NCI-H2107 treated with DMSO at 0.1 percent for 48 hours (cell line): ENCODE results near the gene UNC5C.

Experiments used
- DNase-seq: peaks from one replicate; lab custom pipeline; 2025; ENCODE audit not compliant: unreplicated experiment; lab: John Stamatoyannopoulos, UW

UNC5C gene

DNA sequence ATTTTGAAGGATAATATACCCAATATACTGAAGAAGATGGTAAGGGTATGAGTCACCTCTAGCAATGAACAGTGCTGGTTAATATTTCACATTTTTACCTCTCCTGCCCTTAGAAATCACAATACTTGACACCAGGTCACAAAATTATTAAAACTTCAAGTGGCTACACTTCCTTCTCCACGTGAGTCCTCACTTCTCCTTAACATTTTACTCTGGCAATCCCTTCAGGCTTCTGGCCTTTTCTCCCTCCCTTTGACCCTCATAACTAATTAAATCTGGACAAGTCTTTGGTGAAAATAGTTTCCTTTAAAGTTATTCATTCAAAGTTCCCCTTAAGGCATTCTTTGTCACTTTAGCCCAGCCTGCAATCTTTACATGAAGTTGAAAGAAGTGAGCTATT, 190.4 kb downstream of the UNC5C start:
- DNase-seq, result no peak

DNA sequence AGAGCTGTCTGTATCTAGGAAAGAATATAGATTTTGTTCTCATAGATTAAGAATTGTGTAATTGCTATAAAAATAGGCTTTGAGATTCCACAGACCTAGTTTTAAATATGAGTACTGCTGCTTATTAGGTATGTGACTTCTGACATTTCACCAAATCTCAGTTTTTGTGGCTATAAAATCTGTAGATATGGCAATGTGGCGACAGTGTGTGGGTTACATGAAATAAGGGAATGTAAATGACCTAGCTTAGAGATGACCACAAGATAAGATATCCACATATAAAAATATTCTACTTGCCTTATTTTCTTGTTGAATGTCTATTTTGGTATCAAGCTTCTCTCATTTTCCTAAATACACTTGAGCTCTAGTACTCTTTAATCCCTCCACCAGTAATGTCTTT, 193.8 kb downstream of the UNC5C start:
- no peak for DNase-seq

GRCh38 chr4:95348418-95348817, 200.4 kb downstream of the UNC5C start:
- DNase-seq, result no peak

- DNase-seq, result no peak
These were observed 205.5 kb downstream of the UNC5C start for GRCh38 chr4:95343235-95343634.

DNA sequence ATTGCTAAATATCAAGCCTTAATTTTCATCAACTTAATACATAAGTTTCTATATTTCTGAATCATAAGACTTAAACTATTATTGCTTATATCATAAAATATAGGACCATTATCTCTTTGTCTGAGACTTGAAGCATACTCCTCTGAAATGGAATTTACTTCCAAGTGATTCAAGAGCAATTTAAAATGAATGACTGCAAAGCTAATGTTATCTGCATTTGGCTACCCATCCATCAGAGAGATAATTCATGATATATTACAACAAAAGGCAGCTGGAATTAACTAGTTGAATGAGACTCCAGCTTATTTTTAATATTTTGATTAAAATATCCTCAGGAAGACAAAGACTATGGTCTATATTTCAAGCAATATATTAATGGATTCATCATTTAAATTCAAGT, 208.6 kb downstream of the UNC5C start:
- DNase-seq, result no peak

DNA sequence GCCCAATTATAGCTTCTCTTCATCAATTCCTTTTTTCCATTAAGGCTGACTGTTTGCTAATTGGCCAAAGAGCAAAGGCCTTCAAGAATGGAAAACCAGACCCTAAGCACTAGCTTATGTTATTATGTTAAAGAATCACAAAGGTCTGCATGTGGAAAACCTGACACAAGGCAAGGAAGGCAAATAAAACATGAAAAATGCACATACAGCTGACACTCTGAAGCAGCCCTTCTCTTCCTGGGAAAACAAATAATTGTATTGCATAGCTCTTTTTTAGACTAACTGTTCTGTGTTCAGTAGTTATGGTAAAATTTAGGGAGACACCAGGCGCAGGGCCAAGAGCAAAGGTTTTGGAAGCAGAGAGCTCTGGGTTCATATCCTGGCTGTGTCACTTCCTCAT, 223.1 kb downstream of the UNC5C start:
- DNase-seq, result no peak

GRCh38 chr4:95319169-95319568, 229.6 kb downstream of the UNC5C start:
- no peak for DNase-seq

DNA sequence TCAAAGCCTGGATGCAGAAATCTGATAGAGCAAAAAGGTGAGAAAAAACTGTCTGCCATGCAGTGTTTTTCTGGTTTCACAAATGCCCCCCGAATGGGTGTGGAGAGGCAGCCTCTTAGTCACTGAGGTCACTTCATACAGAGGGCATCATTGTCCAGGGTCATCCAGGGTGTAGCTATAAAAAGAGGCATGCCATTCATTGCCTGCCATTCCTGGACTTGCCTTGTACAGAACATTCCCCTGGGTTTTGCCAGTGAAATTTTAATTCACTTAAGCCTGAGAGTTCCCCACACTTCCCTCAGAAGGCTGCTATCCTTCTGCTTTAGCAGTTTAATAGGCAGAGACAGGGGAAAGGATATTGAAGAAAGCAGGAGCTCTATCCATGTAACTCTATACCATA, 230.3 kb downstream of the UNC5C start:
- DNase-seq, result no peak

DNA sequence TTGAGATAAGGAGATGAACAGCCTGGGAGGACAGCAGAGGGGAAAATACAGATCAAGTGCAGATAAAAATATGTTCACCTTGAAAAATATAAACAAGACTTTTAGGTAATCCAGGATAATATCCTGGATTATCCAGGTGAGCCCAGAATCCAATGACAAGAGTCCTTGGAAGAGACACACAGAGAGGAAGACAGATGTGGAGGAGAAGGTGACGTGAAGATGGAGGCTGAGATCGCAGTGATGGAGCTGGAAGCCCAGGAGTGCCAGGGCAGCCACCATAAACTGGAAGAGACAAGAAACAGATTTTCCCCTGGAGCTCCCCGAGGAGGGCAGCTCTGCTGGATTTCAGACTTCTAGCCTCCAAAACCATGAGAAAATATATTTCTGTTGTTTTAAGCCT, 230.7 kb downstream of the UNC5C start:
- DNase-seq, result no peak

GRCh38 chr4:95317085-95317793, 231.5 kb downstream of the UNC5C start:
- no peak for DNase-seq

DNA sequence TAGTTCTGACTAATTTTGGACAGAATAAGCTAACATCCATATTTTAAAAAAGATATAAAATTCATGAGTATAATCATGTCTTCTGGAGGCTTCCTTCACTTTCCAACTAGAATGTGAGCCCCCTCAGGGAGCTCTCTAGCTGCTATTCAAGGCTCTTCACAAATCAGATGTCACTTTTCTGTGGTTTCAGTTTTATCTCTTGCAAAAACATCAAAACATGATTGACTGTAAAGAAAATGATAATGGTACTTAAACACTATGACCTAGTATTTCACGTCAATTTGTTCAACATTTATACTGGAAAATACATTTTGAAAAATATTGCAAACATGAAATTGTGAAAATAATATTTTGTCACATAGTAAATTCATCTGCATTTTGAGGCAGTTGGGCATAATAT, 234.2 kb downstream of the UNC5C start:
- DNase-seq, result no peak

- DNase-seq, result no peak
These were observed 243.9 kb downstream of the UNC5C start for GRCh38 chr4:95304898-95305297.

GRCh38 chr4:95300304-95300703, 248.5 kb downstream of the UNC5C start:
- DNase-seq, result no peak

- no peak for DNase-seq
These were observed 252.7 kb downstream of the UNC5C start for GRCh38 chr4:95296052-95296451.

- DNase-seq, result no peak
These were observed 253.6 kb downstream of the UNC5C start for GRCh38 chr4:95295157-95295556.

GRCh38 chr4:95294321-95294720, 254.5 kb downstream of the UNC5C start:
- DNase-seq, result no peak

GRCh38 chr4:95293014-95293413, 255.8 kb downstream of the UNC5C start:
- DNase-seq, result no peak

DNA sequence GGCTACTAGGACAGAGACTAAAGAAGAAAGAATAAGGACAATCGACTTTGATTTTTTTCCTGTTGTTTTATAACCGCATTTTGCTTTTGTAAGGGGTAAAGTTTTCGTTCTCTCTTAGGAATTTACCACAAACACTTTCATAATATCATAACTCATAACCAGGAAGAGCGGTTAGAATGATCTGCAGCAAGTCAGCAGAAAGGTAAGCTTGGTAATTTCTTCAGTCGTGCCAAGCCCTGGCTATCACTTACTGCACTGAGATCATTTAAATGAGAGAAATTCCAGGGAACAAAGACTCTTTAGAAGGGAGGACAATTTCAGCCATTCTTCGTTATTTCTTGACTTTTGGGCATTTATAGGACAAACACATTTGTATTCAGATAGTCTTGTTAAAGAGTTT, 258.1 kb downstream of the UNC5C start:
- DNase-seq, result no peak

DNA sequence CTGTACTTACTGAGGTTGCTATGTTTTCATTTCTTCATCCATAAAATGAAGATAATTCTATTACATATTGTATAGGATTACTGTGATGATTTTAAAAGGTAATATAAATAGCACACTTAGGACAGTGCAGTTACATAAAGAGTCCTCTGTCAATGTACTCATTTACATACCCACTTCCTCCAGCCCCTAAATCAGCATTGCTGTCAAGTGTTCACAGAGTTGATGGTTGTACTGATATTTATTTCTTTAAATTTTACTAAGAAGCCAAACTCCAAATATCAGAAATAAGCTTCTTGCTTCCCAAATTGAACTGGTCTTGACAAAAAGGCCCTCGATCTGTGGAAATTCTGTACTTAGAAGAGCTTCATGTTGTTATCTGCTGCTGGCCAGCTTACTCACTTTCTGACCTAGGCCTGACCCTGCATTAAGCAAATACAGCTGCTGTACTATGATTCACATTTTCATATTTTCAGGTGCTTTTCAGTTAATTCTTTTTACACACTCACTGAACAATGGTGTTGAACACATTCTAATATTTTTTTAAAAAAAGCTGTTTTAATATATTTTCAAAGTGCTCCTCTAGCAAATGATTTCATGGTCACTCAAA, 259.6 kb downstream of the UNC5C start:
- no peak for DNase-seq

- no peak for DNase-seq
These were observed 260.2 kb downstream of the UNC5C start for GRCh38 chr4:95288552-95288951.

GRCh38 chr4:95285797-95286196, 263.0 kb downstream of the UNC5C start:
- DNase-seq, result no peak

DNA sequence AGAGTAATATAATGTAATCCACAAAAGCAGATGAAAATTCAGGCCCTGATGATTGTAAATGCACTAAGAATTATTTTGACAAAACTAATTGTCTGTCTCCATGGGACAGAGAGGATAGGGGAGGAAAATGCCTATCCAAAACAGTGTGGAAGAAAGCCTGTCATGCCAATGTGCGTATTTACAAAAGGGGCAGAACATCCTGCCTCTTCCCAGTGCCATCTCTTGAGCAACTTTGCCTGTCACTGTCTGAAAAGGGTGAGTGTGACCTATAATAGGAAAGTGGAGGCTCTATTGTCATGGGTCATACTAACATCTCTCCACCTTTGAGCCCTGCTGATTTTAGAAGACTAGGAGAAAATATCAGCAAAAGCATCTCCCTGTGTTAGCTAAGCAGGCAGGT, 264.1 kb downstream of the UNC5C start:
- no peak for DNase-seq

DNA sequence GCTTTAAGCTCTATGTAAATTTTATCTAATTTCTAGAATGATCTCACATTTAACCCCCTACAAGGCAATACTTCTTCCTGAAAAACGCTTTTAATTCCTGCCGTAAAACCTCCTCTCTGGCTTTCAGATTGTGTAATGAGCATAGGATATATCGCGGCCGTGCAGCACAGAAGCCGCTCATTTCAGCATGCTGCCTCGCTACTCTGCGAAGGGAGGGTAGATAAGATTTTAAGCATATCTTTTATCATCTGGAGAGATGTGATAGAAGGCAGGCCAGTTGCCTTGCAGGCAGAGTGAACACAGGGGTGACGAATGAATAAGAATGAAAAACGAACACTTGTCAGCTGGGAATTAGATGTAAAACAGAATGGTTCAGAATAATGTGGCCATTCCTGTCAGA, 265.5 kb downstream of the UNC5C start:
- no peak for DNase-seq
